Natural killer cell (primary cell): ENCODE data around the gene MMP24. TPM values are rescaled to one million over a fixed set of nuclear protein-coding genes. Genes with fewer than 3 reads are reported as not detected.
"Not testable (repeated sequence)": the region's sequence is repeated elsewhere in the genome, so short reads cannot be mapped to it uniquely, and the experiment has no call there.

Experiments used
- ATAC-seq, 3 donors: fragments of 150-1000 bp in 2 of 3; fragments of 200-7000 bp in 1 of 3; cut with Tn5 transposase; 1 replicate in 1 of 3; 2 replicates in 2 of 3; pipeline ENCODE4 v1.10.0; 2021; ENCODE audit warnings: mild to moderate bottlenecking in 2 of 3, moderate library complexity in 2 of 3
- DNase-seq, 2 donors: peaks; one replicate each; pipeline versions ENCODE4 v3.0.0 to v3.0.0-alpha.2; 2013 to 2021; ENCODE audit warnings: mixed read lengths in 1 of 2
- H3K27ac ChIP-seq: one replicate; pipeline ENCODE4 v1.5.1; 2013; ENCODE audit warnings: mild to moderate bottlenecking, low read length
- H3K27me3 ChIP-seq: one replicate; pipeline ENCODE4 v1.6.1; 2013; ENCODE audit warnings: low read length; ENCODE audit not compliant: control insufficient read depth, insufficient read depth
- H3K36me3 ChIP-seq: one replicate; pipeline ENCODE4 v1.6.1; 2013; ENCODE audit warnings: low read length; ENCODE audit not compliant: control insufficient read depth, insufficient read depth
- H3K4me1 ChIP-seq: one replicate; pipeline ENCODE4 v1.6.1; 2013; ENCODE audit warnings: low read length; ENCODE audit not compliant: control insufficient read depth, insufficient read depth
- H3K4me3 ChIP-seq: one replicate; pipeline ENCODE4 v1.5.1; 2013; ENCODE audit warnings: low read length
- H3K9me3 ChIP-seq: one replicate; pipeline ENCODE4 v1.6.1; 2013; ENCODE audit warnings: low read length; ENCODE audit not compliant: control insufficient read depth, insufficient read depth
- H3K27ac Mint-ChIP-seq, 2 donors: one replicate each; pipeline ENCODE4 v1.8.0; 2022; ENCODE audit warnings: mild to moderate bottlenecking in 2 of 2, mixed read lengths in 2 of 2, moderate library complexity in 1 of 2
- H3K27me3 Mint-ChIP-seq, 2 donors: one replicate each; pipeline ENCODE4 v1.8.0; 2022; ENCODE audit warnings: low read depth in 2 of 2, mixed read lengths in 2 of 2
- H3K36me3 Mint-ChIP-seq: one replicate; pipeline ENCODE4 v1.8.0; 2022; ENCODE audit warnings: mixed read lengths
- H3K4me1 Mint-ChIP-seq, 2 donors: one replicate each; pipeline ENCODE4 v1.8.0; 2022; ENCODE audit warnings: mixed read lengths in 2 of 2
- H3K4me3 Mint-ChIP-seq: one replicate; pipeline ENCODE4 v1.8.0; 2022; ENCODE audit warnings: mild to moderate bottlenecking, moderate library complexity, mixed read lengths
- H3K9me3 Mint-ChIP-seq, 2 donors: one replicate each; pipeline ENCODE4 v1.8.0; 2022; ENCODE audit warnings: mixed read lengths in 2 of 2
- CTCF ChIP-seq: fragments of 200-600 bp; IDR thresholded peaks from one replicate; pipeline ENCODE4 v1.8.0; 2022; ENCODE audit warnings: antibody characterized with exemption
- WGBS: methylation state at CpG from one replicate; pipeline ENCODE4 v1.1.7; 2013; ENCODE audit warnings: missing lambda C conversion rate; ENCODE audit not compliant: insufficient coverage; 5-methylcytosine and 5-hydroxymethylcytosine counted together
- intact Hi-C: fragments of 100-400 bp; cut with micrococcal nuclease; formaldehyde crosslinking; loops from one replicate; pipeline ENCODE4 v1.14.2; 2022
- total RNA-seq, 4 donors: library from RNA; stranded (reverse); fragments of 120-200 nt in 1 of 4; gene quantifications; one replicate each; pipeline versions ENCODE4 v1.2.3 to v1.2.4, GENCODE V29; 2013 to 2022

Gene MMP24
- total RNA-seq, 3 donors from 2014 or later (not counting 1 experiment from before 2014, with no cell fraction given), result 0.14 to 0.18 (median 0.16) TPM

DNA sequence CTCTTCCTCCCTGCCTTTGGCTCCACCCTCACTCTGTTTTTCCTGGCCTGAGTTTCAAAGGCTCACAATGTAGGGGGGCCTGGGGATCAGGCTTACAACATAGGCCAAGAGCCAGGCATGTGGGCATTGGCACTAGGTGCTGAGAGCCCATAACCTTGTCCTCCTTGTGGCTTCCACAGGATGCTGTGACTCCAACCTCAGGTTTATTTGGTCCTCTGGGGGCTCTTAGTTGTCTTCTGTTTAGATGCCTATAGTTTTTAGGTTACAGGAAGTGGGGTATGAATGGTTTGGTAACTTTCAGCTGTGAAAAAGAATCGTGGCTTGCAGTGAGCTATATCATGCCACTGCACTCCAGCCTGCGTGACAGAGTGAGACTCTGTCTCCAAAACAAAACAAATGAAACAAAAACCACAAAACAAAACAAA, 25.6 kb downstream of the MMP24 start:
- no peaks in the 10 kb centered on the region for H3K27me3 ChIP-seq
- H3K9me3 ChIP-seq, result no peaks in the 10 kb centered on the region
- ATAC-seq (peak; percentile 91 to 94 (median 92)), DNase-seq (peak; percentile 46 to 79)
- Mint-ChIP-seq H3K27me3 (no peaks in the 10 kb centered on the region), H3K27ac (peak overlapping the region; percentile 94 to 95), H3K36me3 (no peaks in the 10 kb centered on the region), H3K9me3 (no peaks in the 10 kb centered on the region), H3K4me3 (peak overlapping the region; percentile 83), H3K4me1 (peaks cover 24% of the 10 kb centered on the region in 2 donors)
- H3K27ac ChIP-seq, result peak overlapping the region; percentile 89
- H3K4me3 ChIP-seq, result no peak overlapping the region
- 3% methylated on average over 2 of the region's 2 CpGs for WGBS
- H3K4me1 ChIP-seq, result peaks cover 38% of the 10 kb centered on the region
- no peak for TF ChIP-seq CTCF
- intact Hi-C loops, result loop anchor here (10.0 kb wide), 1 partner anchor 363 kb away; the partner anchor contains the start of gene SPAG4
- H3K36me3 ChIP-seq, result no peaks in the 10 kb centered on the region

- intact Hi-C loops, result loop anchor here (10.0 kb wide), 1 partner anchor 362 kb away; the partner anchor contains the start of gene SPAG4
- H3K27ac ChIP-seq, result peak overlapping the region; percentile 89
Measured at GRCh38 chr20:35252598-35252997, 26.1 kb downstream of the MMP24 start.

DNA sequence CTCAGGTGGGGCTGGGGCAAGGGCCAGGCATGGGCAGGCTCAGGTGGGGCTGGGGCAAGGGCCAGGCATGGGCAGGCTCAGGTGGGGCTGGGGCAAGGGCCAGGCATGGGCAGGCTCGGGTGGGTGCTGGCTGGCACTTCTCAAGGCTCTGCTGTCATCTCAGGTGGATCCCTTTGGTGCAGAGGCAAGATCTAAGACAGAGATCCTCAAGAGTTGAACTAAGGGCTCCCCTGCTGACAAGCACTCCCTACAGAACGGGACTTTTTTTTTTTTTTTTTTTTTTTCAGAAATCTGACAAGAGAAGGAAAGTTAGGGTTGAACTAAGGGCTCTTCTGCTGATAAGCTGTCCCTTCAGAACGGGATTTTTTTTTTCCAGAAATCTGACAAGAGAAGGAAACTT, 26.5 kb downstream of the MMP24 start:
- TF ChIP-seq CTCF, result no peak
- WGBS, result 66% methylated on average over 3 of the region's 3 CpGs
- ATAC-seq, result no peak
- no peaks in the 10 kb centered on the region for H3K9me3 ChIP-seq
- H3K36me3 ChIP-seq, result no peaks in the 10 kb centered on the region
- DNase-seq, result peak in 1 of 2 donors; percentile 45
- peak overlapping the region; percentile 89 for H3K27ac ChIP-seq
- H3K36me3 Mint-ChIP-seq, result no peaks in the 10 kb centered on the region
- H3K27me3 ChIP-seq, result no peaks in the 10 kb centered on the region
- H3K27ac Mint-ChIP-seq, result peak overlapping the region; percentile 76 to 94
- intact Hi-C loops, result loop anchor here (10.0 kb wide), 1 partner anchor 362 kb away; the partner anchor contains the start of gene SPAG4
- H3K9me3 Mint-ChIP-seq, result no peaks in the 10 kb centered on the region
- no peaks in the 10 kb centered on the region for H3K27me3 Mint-ChIP-seq
- H3K4me1 Mint-ChIP-seq, result peaks cover 24% of the 10 kb centered on the region in 2 donors
- H3K4me1 ChIP-seq, result peaks cover 38% of the 10 kb centered on the region
- no peak overlapping the region for H3K4me3 ChIP-seq
- H3K4me3 Mint-ChIP-seq, result peak overlapping the region; percentile 13

More at GRCh38 chr20:35252598-35252997, 26.1 kb downstream of the MMP24 start:
- Mint-ChIP-seq H3K4me3 (peak overlapping the region; percentile 83), H3K27ac (peak overlapping the region; percentile 94 to 95), H3K4me1 (peaks cover 24% of the 10 kb centered on the region in 2 donors)
- H3K9me3 ChIP-seq, DNase-seq, H3K36me3 ChIP-seq, H3K27me3 ChIP-seq, H3K4me3 ChIP-seq, H3K9me3 Mint-ChIP-seq, H3K27me3 Mint-ChIP-seq, H3K36me3 Mint-ChIP-seq: not testable (repeated sequence)
- peak; percentile 9 to 20 (median 18) for ATAC-seq
- H3K4me1 ChIP-seq, result peaks cover 38% of the 10 kb centered on the region
- WGBS, result 97% methylated on average over 2 of the region's 2 CpGs

GRCh38 chr20:35254448-35254999, 28.0 kb downstream of the MMP24 start:
- Mint-ChIP-seq H3K27me3 (no peaks in the 10 kb centered on the region), H3K9me3 (no peaks in the 10 kb centered on the region), H3K4me3 (no peak overlapping the region), H3K36me3 (no peaks in the 10 kb centered on the region), H3K27ac (peak overlapping the region; percentile 48 to 58), H3K4me1 (peaks cover 24% of the 10 kb centered on the region in 2 donors)
- no peak overlapping the region for H3K27ac ChIP-seq
- no peak for TF ChIP-seq CTCF
- H3K36me3 ChIP-seq, result no peaks in the 10 kb centered on the region
- ATAC-seq (no peak), DNase-seq (no peak)
- 96% methylated on average over 12 of the region's 12 CpGs for WGBS
- H3K4me3 ChIP-seq, result no peak overlapping the region
- H3K4me1 ChIP-seq, result peaks cover 38% of the 10 kb centered on the region
- H3K9me3 ChIP-seq, result no peaks in the 10 kb centered on the region
- intact Hi-C loops, result loop anchor here (10.0 kb wide), 1 partner anchor 360 kb away; the partner anchor contains the start of gene SPAG4
- no peaks in the 10 kb centered on the region for H3K27me3 ChIP-seq
